ENCODE measurements around the gene FCHSD2. TPM values are rescaled to one million over a fixed set of nuclear protein-coding genes. Genes with fewer than 3 reads are reported as not detected.

Gene FCHSD2
- total RNA-seq, 6 experiments from 2014 or later = 10.8 to 25.9 (median 17.8) TPM

DNA sequence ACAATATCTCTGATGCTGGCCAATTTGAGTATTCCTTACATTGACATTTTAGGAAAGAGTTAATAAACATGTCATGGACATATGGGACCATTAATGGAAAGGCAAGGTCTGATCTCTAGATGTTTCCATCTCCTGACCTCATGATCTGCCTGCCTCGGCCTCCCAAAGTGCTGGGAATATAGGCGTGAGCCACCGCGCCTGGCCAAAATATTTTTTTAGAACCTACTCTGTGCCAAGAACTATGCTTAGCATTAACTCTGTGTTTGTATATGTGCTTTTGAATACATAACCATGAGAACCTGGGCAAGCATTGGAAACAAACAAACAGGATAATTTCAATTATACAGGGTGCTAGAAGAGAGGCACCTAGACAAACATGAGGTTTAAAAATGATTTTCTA is 204.7 kb downstream of the FCHSD2 start:
- intact Hi-C loops (cut with DNase I) = no loop called here
- DNase-seq = no peak
- Histone ChIP-seq H3K27me3 (no peaks in the 10 kb centered on the region), H3K4me3 (no peak overlapping the region), H3K4me1 (peaks cover 0 to 6% (median 1%) of the 10 kb centered on the region in 4 donors), H3K27ac (no peak overlapping the region), H3K9me3 (no peaks in the 10 kb centered on the region), H3K36me3 (no peaks in the 10 kb centered on the region)
- ATAC-seq = no peak
- TF ChIP-seq POLR2A (IDR thresholded peaks at IDR 0.05) (no peak), CTCF (IDR thresholded peaks at IDR 0.05) (no peak)
- 73% methylated on average over 4 of the region's 4 CpGs for WGBS (ENCODE audit: insufficient coverage, low coverage, low lambda C conversion rate, missing lambda C conversion rate)

DNA sequence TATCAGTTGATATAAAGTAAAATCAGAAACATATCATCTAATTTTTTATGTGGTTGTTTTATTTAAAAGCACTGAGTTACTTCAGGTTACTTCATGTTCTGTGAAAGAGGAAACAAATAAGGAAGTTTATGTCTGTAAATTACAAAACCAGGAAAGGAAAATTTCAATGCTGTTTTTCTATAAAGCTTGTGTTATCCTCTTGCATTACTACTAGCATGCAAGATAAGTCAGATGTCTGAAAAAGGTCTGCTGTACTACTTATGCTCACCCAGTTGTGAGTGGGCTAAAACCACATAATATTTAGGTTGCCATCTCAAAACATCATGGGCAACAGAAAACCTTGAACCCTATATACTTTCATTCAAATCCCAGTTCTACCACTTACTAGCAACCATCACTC is 206.4 kb downstream of the FCHSD2 start:
- H3K27ac ChIP-seq = peak overlapping the region in 2 of 3 donors; percentile 6 to 22
- no peaks in the 10 kb centered on the region for H3K9me3 ChIP-seq
- DNase-seq (no peak), ATAC-seq (peak in 2 of 4 donors; percentile 7 to 37)
- H3K27me3 ChIP-seq = no peaks in the 10 kb centered on the region
- no peak overlapping the region for H3K4me3 ChIP-seq
- no peak for TF ChIP-seq CTCF (IDR thresholded peaks at IDR 0.05)
- intact Hi-C loops (cut with DNase I) = no loop called here
- no peaks in the 10 kb centered on the region for H3K36me3 ChIP-seq
- peaks cover 0 to 17% (median 1%) of the 10 kb centered on the region in 4 donors for H3K4me1 ChIP-seq

- no peaks in the 10 kb centered on the region for H3K9me3 ChIP-seq
- H3K27me3 ChIP-seq = no peaks in the 10 kb centered on the region
- intact Hi-C loops (cut with DNase I) = no loop called here
- TF ChIP-seq POLR2A (IDR thresholded peaks at IDR 0.05) (no peak), CTCF (IDR thresholded peaks at IDR 0.05) (no peak)
- H3K36me3 ChIP-seq = no peaks in the 10 kb centered on the region
- H3K4me1 ChIP-seq = peaks cover 0 to 17% (median 1%) of the 10 kb centered on the region in 4 donors
- ATAC-seq (peak; percentile 90 to 94 (median 94)), DNase-seq (no peak)
- 50% methylated on average over 1 of the region's 1 CpG for WGBS (ENCODE audit: insufficient coverage, low coverage, low lambda C conversion rate, missing lambda C conversion rate)
- H3K27ac ChIP-seq = peak overlapping the region in 1 of 3 donors; percentile 41
- no peak overlapping the region for H3K4me3 ChIP-seq
Observed at GRCh38 chr11:72932132-72932570, 210.0 kb downstream of the FCHSD2 start.

DNA sequence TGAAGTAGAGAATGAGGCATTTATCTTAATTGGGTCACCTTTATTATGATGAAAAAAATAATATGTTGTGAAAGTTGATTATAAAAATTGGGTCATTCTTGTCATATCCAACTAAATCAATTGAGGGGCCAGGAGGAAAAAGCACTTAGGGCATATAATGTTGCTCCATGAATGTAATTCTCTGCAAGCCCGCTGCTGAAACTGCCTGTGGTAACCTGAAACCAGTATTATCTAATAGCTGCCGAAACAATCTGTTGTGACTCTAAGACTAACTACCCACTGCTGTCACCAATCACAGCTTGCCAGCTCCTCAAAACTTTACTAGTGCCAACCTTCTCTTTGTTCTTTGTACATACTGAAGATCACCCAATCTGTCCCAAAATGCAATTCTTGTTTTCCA is 212.1 kb downstream of the FCHSD2 start:
- no peaks in the 10 kb centered on the region for H3K27me3 ChIP-seq
- no peaks in the 10 kb centered on the region for H3K9me3 ChIP-seq
- peaks cover 0 to 3% (median 0%) of the 10 kb centered on the region in 4 donors for H3K36me3 ChIP-seq
- intact Hi-C loops (cut with DNase I) = no loop called here
- 61% methylated on average over 2 of the region's 2 CpGs for WGBS (ENCODE audit: insufficient coverage, low coverage, low lambda C conversion rate, missing lambda C conversion rate)
- ATAC-seq (peak in 3 of 4 donors; percentile 19 to 28 (median 24)), DNase-seq (no peak)
- peaks cover 0 to 17% (median 1%) of the 10 kb centered on the region in 4 donors for H3K4me1 ChIP-seq
- no peak overlapping the region for H3K4me3 ChIP-seq
- H3K27ac ChIP-seq = peak overlapping the region in 1 of 3 donors; percentile 3
- TF ChIP-seq CTCF (IDR thresholded peaks at IDR 0.05) (no peak), POLR2A (IDR thresholded peaks at IDR 0.05) (no peak)

- no peak for ATAC-seq
- H3K27ac ChIP-seq = no peak overlapping the region
- H3K36me3 ChIP-seq = peaks cover 0 to 3% (median 0%) of the 10 kb centered on the region in 4 donors
- H3K9me3 ChIP-seq = no peaks in the 10 kb centered on the region
- WGBS (ENCODE audit: insufficient coverage, low coverage, low lambda C conversion rate, missing lambda C conversion rate) = 56% methylated on average over 1 of the region's 1 CpG
- no peak overlapping the region for H3K4me3 ChIP-seq
- intact Hi-C loops (cut with DNase I) = loop anchor here in 1 of 2 donors (10.0 kb wide), 1 partner anchor 246 kb away; no protein-coding TSS in a partner anchor
- TF ChIP-seq CTCF (IDR thresholded peaks at IDR 0.05) (no peak), POLR2A (IDR thresholded peaks at IDR 0.05) (no peak)
- DNase-seq = no peak
- peaks cover 0 to 17% (median 1%) of the 10 kb centered on the region in 4 donors for H3K4me1 ChIP-seq
- no peaks in the 10 kb centered on the region for H3K27me3 ChIP-seq
Observed at GRCh38 chr11:72929256-72929655, 212.9 kb downstream of the FCHSD2 start.
